NCI-H1930 (cell line): ENCODE results near the gene SH3RF3.
"Not testable (repeated sequence)": the region's sequence is repeated elsewhere in the genome, so short reads cannot be mapped to it uniquely, and the experiment has no call there.

Experiments
- DNase-seq, 2 experiments: peaks; one replicate each; lab custom pipeline; 2025; lab: John Stamatoyannopoulos, UW

The SH3RF3 gene

GRCh38 chr2:109118321-109118720 lies 10.7 kb upstream of the SH3RF3 start:
- no peak for DNase-seq

GRCh38 chr2:109120166-109120565 lies 8.8 kb upstream of the SH3RF3 start:
- DNase-seq = no peak

- not testable (repeated sequence) for DNase-seq
These were observed 8.3 kb upstream of the SH3RF3 start for GRCh38 chr2:109120686-109121085.

DNA sequence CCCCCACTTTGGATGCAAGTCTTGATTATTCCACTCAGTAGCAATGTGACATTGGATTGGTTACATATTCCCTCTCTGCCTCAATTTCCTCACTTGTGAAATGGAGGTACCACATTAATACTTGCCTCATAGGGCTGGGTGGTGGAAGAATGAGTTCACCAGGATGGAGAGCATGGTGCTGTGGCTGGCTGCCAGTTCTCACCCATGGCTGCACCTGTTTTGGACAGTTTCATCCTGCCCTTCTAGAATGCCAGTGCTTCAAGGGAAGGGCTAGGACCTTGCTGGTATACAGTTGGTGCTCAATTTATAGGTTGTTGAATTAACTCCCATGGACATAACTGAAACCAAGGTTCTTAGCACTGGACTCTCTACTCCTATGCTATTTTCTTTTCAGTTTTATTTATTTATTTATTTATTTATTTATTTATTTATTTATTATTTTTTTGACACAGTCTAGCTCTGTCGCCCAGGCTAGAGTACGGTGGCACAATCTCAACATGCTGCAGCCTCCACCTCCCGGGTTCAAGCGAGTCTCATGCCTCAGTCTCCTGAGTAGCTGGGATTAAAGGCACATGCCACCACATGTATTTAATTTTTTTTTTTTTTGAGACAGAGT lies 5.3 kb upstream of the SH3RF3 start:
- no peak for DNase-seq

DNA sequence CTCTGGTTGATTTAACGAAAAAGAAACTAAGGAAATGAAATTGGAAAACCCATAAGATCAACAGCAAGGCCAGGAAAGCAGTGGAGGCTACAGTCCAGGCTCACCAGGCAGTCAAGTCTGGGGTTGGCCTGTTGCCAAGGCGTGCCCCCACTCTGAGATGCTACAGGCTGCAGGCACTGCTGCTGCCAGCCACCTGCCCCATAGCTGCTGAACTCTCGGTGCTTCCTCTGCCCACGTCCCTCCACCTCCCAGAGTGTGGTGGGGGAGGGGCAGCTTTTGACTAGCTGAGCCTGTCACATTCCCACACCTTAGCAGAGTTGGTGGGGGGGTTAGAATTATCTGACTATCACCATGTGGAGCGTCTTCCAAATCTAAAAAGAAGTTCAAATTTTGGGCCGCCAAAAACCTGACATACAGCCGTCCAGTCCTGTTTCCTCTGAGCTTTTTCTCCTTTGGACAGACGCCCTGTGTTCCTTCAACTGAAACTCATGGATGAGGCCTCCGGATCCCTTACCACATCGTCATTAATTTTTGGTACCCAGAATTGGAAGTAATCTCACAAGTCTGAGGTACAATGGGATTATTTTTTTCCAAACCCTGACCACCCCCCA lies 3.9 kb upstream of the SH3RF3 start:
- DNase-seq = no peak

DNA sequence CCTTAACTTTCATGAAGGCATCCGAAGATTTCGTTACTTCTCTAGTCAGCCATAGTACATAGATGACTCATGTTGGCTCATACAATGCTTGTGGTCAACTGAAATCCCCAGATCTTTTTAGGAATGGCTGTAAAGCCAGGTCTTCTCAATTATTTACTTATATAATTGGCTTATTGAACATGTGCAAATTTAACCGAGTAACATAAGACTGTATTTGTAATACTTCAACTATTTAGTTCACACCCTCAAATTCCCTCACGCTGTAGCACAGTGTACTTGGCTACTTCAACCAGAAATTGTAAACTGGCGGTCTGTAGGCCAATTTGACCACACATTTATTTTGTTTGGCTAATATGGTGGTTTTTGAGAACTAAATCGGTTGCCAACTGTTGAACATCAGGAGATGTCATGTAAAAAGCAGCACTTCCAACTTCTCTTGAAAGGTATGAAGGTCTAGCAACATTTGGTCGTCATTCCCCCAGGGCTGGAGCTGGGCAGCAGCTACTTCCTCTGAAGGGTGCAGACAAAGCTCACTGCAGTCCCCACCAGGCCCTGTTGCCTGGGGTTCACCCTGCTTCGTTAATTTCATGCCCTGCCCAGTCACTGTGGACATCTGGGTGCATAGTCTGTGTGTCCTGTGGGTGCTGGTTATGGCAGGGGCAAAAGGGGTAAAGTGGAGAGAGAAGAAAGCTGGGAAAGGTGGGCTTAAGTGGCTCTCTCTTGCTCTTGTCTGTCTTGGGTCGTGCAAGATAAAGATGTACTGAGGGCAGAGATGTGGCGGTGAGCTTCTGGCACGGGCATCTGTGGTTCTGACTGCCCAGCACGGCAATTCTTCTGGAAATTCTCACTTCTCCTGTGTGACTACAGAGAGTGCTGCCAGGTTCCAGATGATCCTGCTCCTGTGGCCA lies 3.2 kb upstream of the SH3RF3 start:
- DNase-seq = no peak

GRCh38 chr2:109126501-109126860 lies 2.5 kb upstream of the SH3RF3 start:
- no peak for DNase-seq

DNA sequence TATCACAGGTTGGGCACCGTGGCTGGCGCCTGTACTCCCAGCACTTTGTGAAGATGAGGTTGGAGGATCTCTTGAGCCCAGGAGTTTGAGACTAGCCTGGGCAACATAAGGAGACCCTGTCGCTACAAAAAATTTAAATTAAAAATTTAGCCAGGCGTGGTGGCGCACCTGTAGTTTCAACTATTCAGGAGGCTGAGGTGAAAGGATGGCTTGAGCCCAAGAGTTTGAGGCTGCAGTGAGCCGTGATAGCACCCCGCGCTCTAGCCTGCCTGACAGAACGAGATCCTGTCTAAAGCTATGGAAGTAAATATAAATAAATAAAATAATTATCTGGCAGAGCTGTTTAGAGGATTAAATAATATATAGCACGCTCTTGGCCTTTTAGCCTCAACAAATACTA lies 1.4 kb upstream of the SH3RF3 start:
- DNase-seq = no peak

DNA sequence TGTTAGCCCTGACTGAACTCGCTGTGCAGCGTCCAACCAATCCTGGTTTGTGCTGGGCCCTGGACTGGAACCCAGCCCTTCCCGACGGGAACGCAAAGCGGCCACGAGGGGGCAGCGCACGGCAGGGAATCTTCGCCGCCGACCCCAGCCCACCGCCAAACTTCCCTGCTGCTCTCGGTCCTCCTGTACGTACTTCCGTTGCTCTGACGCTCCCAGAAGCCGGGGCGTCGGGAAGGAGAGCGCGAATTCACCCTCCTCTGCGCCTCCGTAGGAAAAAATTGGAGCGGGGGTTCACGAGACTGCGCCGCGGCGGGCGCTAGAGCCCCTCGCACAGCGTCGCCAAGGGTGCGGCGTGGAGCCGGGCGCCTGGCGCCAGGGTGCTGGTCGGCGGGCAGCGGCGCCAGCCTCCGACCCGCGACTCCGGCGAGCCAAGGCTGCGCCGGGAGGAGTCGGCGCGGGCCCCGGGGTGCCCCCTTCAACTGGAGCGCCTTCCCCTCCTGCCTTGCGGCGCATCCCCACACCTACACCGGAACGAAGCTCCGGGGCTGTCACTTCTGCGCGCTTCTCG lies 873 bp upstream of the SH3RF3 start:
- peak; percentile 62 to 73 for DNase-seq

DNA sequence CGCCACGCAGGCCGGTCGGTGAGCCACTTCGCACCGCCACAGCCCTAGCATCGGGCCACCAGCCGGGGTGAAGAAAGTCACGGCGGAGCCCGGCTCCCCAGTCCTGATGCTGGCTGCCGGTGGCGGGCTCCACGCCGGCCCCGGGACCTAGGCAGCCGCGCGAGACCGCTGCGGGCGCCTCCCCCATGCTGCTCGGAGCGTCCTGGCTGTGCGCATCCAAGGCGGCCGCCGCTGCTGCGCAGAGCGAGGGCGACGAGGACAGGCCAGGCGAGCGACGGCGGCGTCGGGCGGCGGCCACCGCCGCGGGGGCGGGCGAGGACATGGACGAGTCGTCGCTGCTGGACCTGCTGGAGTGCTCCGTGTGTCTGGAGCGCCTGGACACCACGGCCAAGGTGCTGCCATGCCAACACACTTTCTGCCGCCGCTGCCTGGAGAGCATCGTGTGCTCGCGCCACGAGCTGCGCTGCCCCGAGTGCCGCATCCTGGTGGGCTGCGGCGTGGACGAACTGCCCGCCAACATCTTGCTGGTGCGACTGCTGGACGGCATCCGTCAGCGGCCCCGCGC lies 433 bp downstream of the SH3RF3 start:
- no peak for DNase-seq

DNA sequence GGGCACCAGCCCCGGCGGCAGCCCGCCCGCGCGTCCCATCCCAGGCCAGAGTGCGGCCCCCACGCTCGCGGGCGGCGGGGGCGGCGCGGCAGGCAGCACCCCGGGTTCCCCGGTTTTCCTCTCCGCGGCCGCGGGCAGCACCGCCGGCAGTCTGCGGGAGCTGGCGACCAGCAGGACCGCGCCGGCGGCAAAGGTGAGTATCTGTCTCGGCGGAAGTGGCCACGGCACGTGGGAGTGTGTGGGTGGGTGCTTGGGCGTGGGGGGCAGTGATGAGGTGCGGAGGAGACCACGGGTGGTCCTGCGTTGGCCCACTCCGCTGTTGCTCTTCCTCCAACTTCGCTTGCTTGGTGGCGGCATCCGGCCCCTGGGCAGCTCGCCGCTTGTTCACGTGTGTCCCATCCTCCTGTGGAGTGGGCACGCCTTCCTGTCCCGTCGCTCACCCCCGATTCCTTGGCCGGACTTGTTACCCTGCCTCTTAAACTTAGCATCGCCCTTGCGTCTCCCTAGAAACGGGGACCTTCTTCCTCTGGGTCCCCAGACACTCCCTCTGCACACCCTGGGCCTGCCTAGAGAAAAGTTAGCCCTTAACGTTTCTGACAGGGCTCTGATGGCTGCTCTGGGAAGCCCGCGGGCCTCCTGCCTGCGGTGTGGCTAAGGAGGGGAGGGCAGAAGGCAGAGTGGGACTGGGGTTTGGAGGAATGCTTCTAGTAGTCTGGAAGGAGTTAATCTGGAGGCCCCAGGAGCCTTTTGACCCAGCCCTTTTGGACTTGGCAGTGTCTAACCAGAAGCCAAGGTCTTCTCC lies 1.1 kb downstream of the SH3RF3 start:
- DNase-seq = no peak

GRCh38 chr2:109130723-109130995 lies 1.7 kb downstream of the SH3RF3 start:
- no peak for DNase-seq

DNA sequence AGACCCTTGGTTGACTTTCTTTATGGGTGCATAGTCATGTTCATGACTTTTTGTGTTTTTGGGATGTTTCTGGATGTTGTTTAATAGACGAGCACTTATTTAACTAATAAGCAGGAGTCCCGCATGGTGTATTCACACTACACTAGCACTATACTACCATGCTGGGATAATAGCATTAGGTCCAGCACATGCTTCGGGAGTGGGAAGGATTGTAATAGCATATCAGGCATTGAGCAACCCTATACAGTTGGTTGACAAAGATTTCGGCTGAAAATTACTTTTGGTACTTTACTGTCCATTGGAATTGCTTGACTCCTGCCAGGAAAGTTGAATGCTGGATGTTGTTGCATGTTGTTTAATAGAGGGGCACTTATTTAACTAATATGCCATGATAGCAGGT lies 2.8 kb downstream of the SH3RF3 start:
- DNase-seq = no peak

DNA sequence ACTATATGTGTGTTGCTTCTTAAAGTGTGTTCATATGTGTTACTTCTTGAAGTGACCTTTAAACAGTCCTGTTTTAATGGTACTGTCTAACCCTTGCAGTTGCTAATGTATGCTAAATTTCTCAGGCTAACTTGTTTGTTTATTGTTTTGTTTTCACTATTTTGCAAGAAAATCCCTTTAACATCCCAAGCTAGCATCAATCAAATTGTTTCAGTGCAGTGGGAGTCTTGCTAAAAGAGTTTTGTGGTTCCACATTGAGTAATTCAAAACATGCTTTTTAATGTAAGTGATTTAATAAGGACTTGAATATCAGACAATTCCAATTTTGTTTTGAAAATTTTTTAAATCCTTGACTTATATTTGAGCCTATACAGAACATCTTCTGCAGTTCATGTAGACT lies 3.6 kb downstream of the SH3RF3 start:
- no peak for DNase-seq

DNA sequence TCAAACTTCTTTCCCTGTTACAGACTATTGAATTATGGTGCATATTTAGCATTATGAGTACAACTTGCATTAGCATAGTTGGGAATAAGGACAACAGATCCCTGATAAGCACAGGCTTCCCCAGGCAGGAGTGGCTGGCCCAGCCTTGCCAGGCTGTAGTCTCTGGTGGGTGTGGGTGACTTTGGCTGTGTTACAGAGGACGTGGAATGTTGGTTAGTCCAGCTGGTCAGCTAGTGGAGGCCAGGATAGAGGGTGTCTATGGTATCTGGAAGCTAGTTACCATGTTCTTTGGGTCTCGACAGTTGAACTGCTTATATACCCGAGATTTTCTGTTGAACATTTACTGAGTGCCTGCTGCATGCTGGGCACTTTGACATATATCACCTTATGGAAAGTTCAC lies 4.7 kb downstream of the SH3RF3 start:
- DNase-seq = no peak

DNA sequence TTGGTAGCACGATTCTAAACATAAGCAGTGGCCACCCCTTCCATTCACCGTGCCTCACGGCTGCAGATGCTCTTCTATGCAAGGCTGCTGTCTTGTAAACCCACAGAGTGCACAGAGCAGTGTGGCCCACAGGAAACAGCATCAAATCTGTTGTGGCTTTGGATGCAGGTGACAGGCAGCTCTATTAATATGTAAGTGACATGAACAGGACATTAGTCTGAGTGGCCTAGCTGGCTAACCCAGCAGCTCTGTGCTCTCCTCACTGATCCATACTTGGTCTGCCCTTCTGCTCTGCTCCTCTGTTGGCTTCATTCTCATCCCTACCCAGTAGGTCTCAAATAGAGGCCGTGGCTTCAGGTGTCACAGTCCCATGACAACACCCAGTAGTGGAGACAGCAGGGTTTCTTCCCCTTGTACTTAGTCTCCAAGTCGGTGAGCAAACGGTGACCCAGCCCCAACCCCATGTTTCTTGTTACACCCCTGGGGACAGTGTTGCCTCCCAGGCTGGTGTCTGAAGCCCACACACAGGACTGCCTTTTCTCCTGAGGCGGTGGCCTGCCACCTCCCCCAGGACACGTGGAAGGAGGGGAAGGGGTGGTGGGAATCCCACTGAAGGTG lies 5.8 kb downstream of the SH3RF3 start:
- no peak for DNase-seq

- DNase-seq = no peak
These were observed 6.6 kb downstream of the SH3RF3 start for GRCh38 chr2:109135359-109136197.

GRCh38 chr2:109136542-109136941 lies 7.5 kb downstream of the SH3RF3 start:
- DNase-seq = no peak

DNA sequence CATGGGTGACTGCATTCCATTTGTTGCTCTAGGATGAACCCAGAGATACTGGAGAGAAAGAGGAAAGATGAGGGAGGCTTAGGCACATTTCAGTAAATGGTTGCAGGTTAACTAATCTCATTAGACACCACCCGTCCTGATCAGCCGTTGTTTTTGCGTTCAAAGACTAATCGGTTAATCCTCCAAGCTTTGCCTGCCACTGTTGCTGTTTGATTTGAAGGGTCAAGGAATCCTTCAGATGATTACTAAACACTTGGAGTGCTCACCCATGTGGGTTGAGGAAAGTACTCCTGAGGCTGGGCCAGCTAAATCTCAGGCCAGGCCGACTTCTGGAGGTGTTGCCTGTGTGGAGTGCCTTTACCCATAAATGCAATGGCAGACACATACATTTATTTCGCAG lies 8.6 kb downstream of the SH3RF3 start:
- DNase-seq = no peak

DNA sequence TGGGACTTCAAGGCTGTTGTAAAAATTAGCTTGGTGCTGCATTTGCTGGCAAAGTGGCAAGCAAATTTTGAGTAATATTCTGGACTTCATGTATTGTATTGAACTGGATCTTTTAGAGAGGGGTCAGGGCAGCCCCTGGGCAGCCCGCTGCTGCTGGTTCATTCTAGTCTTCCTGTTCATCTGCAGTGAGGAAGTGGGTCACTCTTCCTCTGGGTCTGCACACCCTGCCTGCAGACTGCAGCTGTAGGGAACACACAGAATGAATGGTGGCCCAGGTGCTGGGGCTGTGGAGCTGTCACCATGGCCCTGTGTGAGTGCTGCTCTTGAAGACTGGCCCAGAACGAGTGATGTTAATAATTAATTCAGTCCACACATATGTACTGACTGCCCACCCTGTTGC lies 9.4 kb downstream of the SH3RF3 start:
- no peak for DNase-seq

DNA sequence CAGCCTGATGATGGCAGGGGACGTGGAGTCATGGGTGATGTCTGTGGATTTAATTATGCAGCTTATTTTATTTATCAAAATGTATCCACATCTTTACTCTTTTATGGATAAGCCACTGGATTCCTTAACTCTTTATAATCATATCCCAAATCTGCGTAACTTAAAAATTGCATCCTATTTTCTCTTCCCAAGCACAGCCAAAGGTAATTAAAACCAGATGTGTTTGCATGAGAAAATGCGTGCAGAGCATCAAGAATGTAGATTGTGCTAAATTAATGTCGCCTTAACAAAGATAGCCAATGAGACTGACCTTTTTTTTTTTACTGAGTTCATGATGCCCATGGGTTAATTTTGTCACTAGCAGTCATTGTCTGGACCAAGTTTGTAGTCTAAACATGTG lies 10.0 kb downstream of the SH3RF3 start:
- no peak for DNase-seq
